ENCODE data around the gene ANGPTL4. TPM values are rescaled to one million over a fixed set of nuclear protein-coding genes. Genes with fewer than 3 reads are reported as not detected.

The ANGPTL4 gene
- total and polyA plus RNA-seq, 7 experiments from 2014 or later, result 1.1 TPM; not detected in 6

- ATAC-seq (no peak), DNase-seq (no peak)
- intact Hi-C loops (cut with micrococcal nuclease), result no loop called here
- peak overlapping the region in 5 of 10 donors; percentile 23 to 67 (median 29) for H3K4me3 Mint-ChIP-seq
- no peaks in the 10 kb centered on the region for H3K4me1 ChIP-seq (ENCODE audit: control insufficient read depth in 2 of 2, insufficient read depth in 2 of 2, low read length in 2 of 2)
- no peak overlapping the region for H3K27ac ChIP-seq (ENCODE audit: low read depth, low read length)
- peaks cover 0 to 5% of the 10 kb centered on the region in 2 donors for H3K27me3 ChIP-seq (ENCODE audit: control insufficient read depth in 2 of 2, insufficient read depth in 2 of 2, low read length in 2 of 2)
- no peaks in the 10 kb centered on the region for H3K9me3 ChIP-seq (ENCODE audit: control insufficient read depth in 2 of 3, low read length in 3 of 3)
- H3K27me3 Mint-ChIP-seq, result peaks cover 10 to 44% (median 20%) of the 10 kb centered on the region in 5 donors
- H3K36me3 Mint-ChIP-seq, result peaks cover 0 to 2% (median 0%) of the 10 kb centered on the region in 5 donors
- no peak overlapping the region for H3K4me3 ChIP-seq (ENCODE audit: low read length)
- H3K9me3 Mint-ChIP-seq, result no peaks in the 10 kb centered on the region
- no peak overlapping the region for H3K27ac Mint-ChIP-seq
- POLR2A ChIA-PET, result interaction anchor here (0.7 kb wide), 1 partner anchor 12 kb away, joined by 3 read pairs; no protein-coding TSS in a partner anchor
- CTCF ChIA-PET, result no interaction called here
- peaks cover 4 to 9% (median 5%) of the 10 kb centered on the region in 7 donors for H3K4me1 Mint-ChIP-seq
- no peaks in the 10 kb centered on the region for H3K36me3 ChIP-seq (ENCODE audit: control insufficient read depth in 2 of 3, insufficient read depth in 3 of 3, low read length in 3 of 3)
These were observed 30.0 kb upstream of the ANGPTL4 start for GRCh38 chr19:8333767-8334457.

DNA sequence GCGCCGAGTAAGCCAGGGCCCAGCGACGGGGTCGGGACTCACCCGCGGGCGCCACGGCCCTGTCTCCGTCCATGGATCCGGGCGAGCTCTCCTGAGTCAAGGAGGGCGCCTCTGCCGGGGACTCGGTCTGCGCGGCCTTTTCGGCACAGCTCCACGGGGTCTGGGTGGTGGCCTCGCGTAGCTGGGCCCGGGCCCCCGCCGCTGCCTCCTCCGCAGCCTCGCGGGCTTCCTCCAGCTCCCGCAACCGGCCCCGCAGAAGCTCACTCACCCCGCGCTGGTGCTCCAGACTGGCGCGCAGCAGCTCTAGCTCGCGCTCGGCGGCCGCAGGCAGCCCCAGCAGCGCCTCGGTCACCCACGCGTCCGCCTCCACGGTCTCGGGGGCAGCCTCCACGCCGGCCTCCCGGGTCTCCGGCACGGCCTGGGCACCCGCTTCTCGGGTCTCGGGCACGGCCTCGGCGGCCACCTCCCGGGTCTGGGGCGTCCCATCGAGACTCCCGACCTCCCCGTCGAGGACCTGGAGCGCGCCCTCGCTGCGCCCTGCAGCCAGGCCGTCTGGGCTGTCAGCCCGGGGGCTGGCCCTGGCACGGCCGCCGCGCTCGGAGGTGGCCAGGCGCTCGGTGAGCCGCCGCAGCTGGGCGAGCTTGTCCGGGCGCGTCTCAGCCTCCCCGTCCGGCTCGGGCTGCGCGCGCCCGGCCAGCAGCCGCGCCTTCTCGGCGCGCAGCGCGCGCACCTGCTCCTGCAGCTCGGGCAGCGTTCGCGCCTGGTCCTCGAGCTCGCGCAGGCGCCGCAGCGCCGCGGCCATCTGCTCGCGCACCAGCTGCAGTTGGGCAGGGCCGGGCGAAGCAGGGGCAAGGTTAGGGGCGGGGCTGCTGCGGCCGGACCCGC, 29.3 kb upstream of the ANGPTL4 start:
- POLR2A ChIA-PET, result interaction anchor here (0.7 kb wide), 1 partner anchor 13 kb away, joined by 3 read pairs; no protein-coding TSS in a partner anchor
- Mint-ChIP-seq H3K9me3 (no peaks in the 10 kb centered on the region), H3K4me1 (peaks cover 3 to 9% (median 4%) of the 10 kb centered on the region in 7 donors), H3K27ac (no peak overlapping the region), H3K4me3 (peak overlapping the region in 3 of 10 donors; percentile 23 to 67 (median 48)), H3K36me3 (peaks cover 0 to 2% (median 0%) of the 10 kb centered on the region in 5 donors), H3K27me3 (peaks cover 10 to 46% (median 20%) of the 10 kb centered on the region in 5 donors)
- intact Hi-C loops (cut with micrococcal nuclease), result no loop called here
- ATAC-seq, result peak; percentile 52
- Histone ChIP-seq H3K4me3 (ENCODE audit: low read length) (no peak overlapping the region), H3K27me3 (ENCODE audit: control insufficient read depth in 2 of 2, insufficient read depth in 2 of 2, low read length in 2 of 2) (peaks cover 0 to 5% of the 10 kb centered on the region in 2 donors), H3K4me1 (ENCODE audit: control insufficient read depth in 2 of 2, insufficient read depth in 2 of 2, low read length in 2 of 2) (no peaks in the 10 kb centered on the region), H3K9me3 (ENCODE audit: control insufficient read depth in 2 of 3, low read length in 3 of 3) (no peaks in the 10 kb centered on the region), H3K36me3 (ENCODE audit: control insufficient read depth in 2 of 3, insufficient read depth in 3 of 3, low read length in 3 of 3) (no peaks in the 10 kb centered on the region), H3K27ac (ENCODE audit: low read depth, low read length) (no peak overlapping the region)
- CTCF ChIA-PET, result no interaction called here
- DNase-seq, result peak in 1 of 9 donors; percentile 67

DNA sequence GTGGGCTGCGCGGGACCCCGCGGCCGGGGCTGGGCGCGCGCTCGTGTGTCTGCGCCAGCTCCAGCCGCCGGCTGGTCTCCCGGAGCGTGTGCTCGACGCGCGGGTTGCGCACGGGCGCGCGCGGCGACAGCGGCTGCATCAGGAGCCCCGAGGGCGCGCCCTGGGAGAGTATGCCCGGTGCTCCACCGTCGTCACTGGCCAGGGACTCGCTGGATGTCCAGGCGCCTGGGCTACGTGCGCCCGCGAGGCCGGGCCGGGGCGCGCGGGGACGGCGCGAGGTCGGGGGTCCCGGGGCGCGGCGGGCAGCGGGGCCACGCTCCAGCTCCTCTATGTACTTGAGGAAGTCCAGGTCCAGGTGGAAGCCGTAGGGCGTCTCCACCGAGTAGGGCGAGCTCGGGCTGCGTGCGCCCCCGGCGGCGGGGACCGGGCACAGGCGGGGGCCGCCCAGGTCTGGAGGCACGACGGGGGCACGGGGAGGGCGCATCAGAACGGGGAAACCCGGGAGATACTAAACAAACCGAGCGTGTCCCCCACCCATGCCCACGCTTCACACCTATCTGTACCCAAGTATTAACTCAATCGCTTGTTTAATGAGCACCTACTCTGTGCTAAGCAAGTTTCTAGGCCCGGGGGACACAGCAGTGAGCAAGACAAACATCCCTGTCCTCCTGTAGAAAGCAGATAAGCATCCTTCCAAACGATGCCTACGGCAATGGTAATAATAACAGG, 28.4 kb upstream of the ANGPTL4 start:
- peaks cover 10 to 48% (median 20%) of the 10 kb centered on the region in 5 donors for H3K27me3 Mint-ChIP-seq
- no peaks in the 10 kb centered on the region for H3K4me1 ChIP-seq (ENCODE audit: control insufficient read depth in 2 of 2, insufficient read depth in 2 of 2, low read length in 2 of 2)
- CTCF ChIA-PET, result interaction anchor here (0.5 kb wide), 1 partner anchor 219 kb away, joined by 3 read pairs; no protein-coding TSS in a partner anchor
- no peaks in the 10 kb centered on the region for H3K9me3 ChIP-seq (ENCODE audit: control insufficient read depth in 2 of 3, low read length in 3 of 3)
- POLR2A ChIA-PET, result interaction anchor here (1.1 kb wide), 1 partner anchor 32 kb away, joined by 4 read pairs; no protein-coding TSS in a partner anchor
- H3K27ac ChIP-seq (ENCODE audit: low read depth, low read length), result no peak overlapping the region
- no peaks in the 10 kb centered on the region for H3K9me3 Mint-ChIP-seq
- ATAC-seq, result peak; percentile 58
- no peak overlapping the region for H3K27ac Mint-ChIP-seq
- no peaks in the 10 kb centered on the region for H3K36me3 Mint-ChIP-seq
- H3K27me3 ChIP-seq (ENCODE audit: control insufficient read depth in 2 of 2, insufficient read depth in 2 of 2, low read length in 2 of 2), result peaks cover 0 to 5% of the 10 kb centered on the region in 2 donors
- intact Hi-C loops (cut with micrococcal nuclease), result no loop called here
- peak in 1 of 9 donors; percentile 46 for DNase-seq
- H3K4me1 Mint-ChIP-seq, result peaks cover 0 to 9% (median 4%) of the 10 kb centered on the region in 7 donors
- H3K36me3 ChIP-seq (ENCODE audit: control insufficient read depth in 2 of 3, insufficient read depth in 3 of 3, low read length in 3 of 3), result no peaks in the 10 kb centered on the region
- H3K4me3 ChIP-seq (ENCODE audit: low read length), result no peak overlapping the region
- H3K4me3 Mint-ChIP-seq, result peak overlapping the region in 9 of 10 donors; percentile 30 to 79 (median 58)

DNA sequence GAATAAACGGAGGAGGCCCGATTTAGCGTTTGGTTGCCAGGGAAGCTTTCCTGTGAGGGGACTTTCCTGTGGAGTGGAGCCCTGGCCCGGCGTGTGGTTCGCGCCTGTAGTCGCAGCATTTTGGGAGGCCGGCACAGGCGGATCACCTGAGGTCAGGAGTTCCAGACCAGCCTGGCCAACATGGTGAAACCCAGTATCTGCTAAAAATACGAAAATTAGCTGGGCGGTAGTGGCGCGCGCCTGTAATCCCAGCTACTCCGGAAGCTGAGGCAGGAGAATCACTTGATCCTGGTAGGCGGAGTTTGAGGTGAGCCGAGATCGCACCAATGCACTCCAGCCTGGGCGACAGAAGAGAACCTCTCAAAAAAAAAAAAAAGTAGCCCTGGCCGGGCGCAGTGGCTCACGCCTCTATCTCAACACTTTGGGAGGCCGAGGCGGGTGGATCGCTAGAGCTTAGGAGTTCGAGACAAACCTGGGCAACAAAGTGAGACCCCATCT, 27.8 kb upstream of the ANGPTL4 start:
- H3K27ac ChIP-seq (ENCODE audit: low read depth, low read length), result no peak overlapping the region
- Mint-ChIP-seq H3K4me3 (peak overlapping the region in 9 of 10 donors; percentile 30 to 79 (median 58)), H3K27me3 (peaks cover 10 to 52% (median 20%) of the 10 kb centered on the region in 5 donors), H3K9me3 (no peaks in the 10 kb centered on the region), H3K36me3 (no peaks in the 10 kb centered on the region), H3K27ac (no peak overlapping the region), H3K4me1 (peaks cover 0 to 9% (median 5%) of the 10 kb centered on the region in 7 donors)
- no peak overlapping the region for H3K4me3 ChIP-seq (ENCODE audit: low read length)
- intact Hi-C loops (cut with micrococcal nuclease), result no loop called here
- no peaks in the 10 kb centered on the region for H3K9me3 ChIP-seq (ENCODE audit: control insufficient read depth in 2 of 3, low read length in 3 of 3)
- DNase-seq (no peak), ATAC-seq (no peak)
- H3K27me3 ChIP-seq (ENCODE audit: control insufficient read depth in 2 of 2, insufficient read depth in 2 of 2, low read length in 2 of 2), result peaks cover 0 to 5% of the 10 kb centered on the region in 2 donors
- no peaks in the 10 kb centered on the region for H3K4me1 ChIP-seq (ENCODE audit: control insufficient read depth in 2 of 2, insufficient read depth in 2 of 2, low read length in 2 of 2)
- CTCF ChIA-PET, result interaction anchor here (0.5 kb wide), 1 partner anchor 218 kb away, joined by 3 read pairs; no protein-coding TSS in a partner anchor
- POLR2A ChIA-PET, result interaction anchor here (1.1 kb wide), 2 partner anchors 12 to 32 kb away, joined by 3 to 4 read pairs; no protein-coding TSS in a partner anchor
- no peaks in the 10 kb centered on the region for H3K36me3 ChIP-seq (ENCODE audit: control insufficient read depth in 2 of 3, insufficient read depth in 3 of 3, low read length in 3 of 3)

- no peaks in the 10 kb centered on the region for H3K9me3 Mint-ChIP-seq
- DNase-seq, result no peak
These were observed 27.3 kb upstream of the ANGPTL4 start for GRCh38 chr19:8336660-8337059.

DNA sequence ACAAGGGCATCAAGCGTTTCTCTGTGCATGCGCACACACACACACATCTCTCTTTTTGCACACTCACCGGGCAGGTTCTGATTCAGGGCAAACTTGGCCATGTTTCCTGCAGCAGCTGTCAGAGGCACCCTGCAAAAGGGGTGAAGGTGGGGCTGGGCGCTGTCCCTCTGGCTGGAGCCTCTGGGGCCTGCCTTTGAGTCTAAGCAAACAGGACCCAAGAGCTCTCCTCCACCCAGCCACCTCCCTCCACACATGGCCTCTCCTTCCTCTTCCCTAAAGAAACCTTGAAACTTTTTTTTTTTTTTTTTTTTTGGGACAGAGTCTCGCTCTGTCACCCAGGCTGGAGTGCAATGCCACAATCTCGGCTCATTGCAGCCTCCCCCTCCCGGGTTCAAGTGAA, 26.2 kb upstream of the ANGPTL4 start:
- H3K27ac Mint-ChIP-seq, result no peak overlapping the region
- no peaks in the 10 kb centered on the region for H3K36me3 Mint-ChIP-seq
- ChIA-PET CTCF (interaction anchor here (0.7 kb wide), 1 partner anchor 29 kb away, joined by 4 read pairs; no protein-coding TSS in a partner anchor), POLR2A (no interaction called here)
- ATAC-seq, result no peak
- no peak for DNase-seq
- intact Hi-C loops (cut with micrococcal nuclease), result no loop called here
- Histone ChIP-seq H3K36me3 (ENCODE audit: control insufficient read depth in 2 of 3, insufficient read depth in 3 of 3, low read length in 3 of 3) (no peaks in the 10 kb centered on the region), H3K4me1 (ENCODE audit: control insufficient read depth in 2 of 2, insufficient read depth in 2 of 2, low read length in 2 of 2) (no peaks in the 10 kb centered on the region), H3K4me3 (ENCODE audit: low read length) (no peak overlapping the region), H3K27me3 (ENCODE audit: control insufficient read depth in 2 of 2, insufficient read depth in 2 of 2, low read length in 2 of 2) (peaks cover 0 to 5% of the 10 kb centered on the region in 2 donors), H3K9me3 (ENCODE audit: control insufficient read depth in 2 of 3, low read length in 3 of 3) (no peaks in the 10 kb centered on the region), H3K27ac (ENCODE audit: low read depth, low read length) (no peak overlapping the region)
- peak overlapping the region in 1 of 10 donors; percentile 9 for H3K4me3 Mint-ChIP-seq
- peaks cover 0 to 9% (median 5%) of the 10 kb centered on the region in 7 donors for H3K4me1 Mint-ChIP-seq
- H3K27me3 Mint-ChIP-seq, result peaks cover 10 to 58% (median 20%) of the 10 kb centered on the region in 5 donors
- no peaks in the 10 kb centered on the region for H3K9me3 Mint-ChIP-seq

More at GRCh38 chr19:8336660-8337059, 27.3 kb upstream of the ANGPTL4 start:
- no peaks in the 10 kb centered on the region for H3K4me1 ChIP-seq (ENCODE audit: control insufficient read depth in 2 of 2, insufficient read depth in 2 of 2, low read length in 2 of 2)
- H3K4me3 ChIP-seq (ENCODE audit: low read length), result no peak overlapping the region
- no peak for ATAC-seq
- H3K9me3 ChIP-seq (ENCODE audit: control insufficient read depth in 2 of 3, low read length in 3 of 3), result no peaks in the 10 kb centered on the region
- no peak overlapping the region for H3K27ac Mint-ChIP-seq
- POLR2A ChIA-PET, result interaction anchor here (1.1 kb wide), 2 partner anchors 13 to 33 kb away, joined by 3 to 4 read pairs; no protein-coding TSS in a partner anchor
- H3K36me3 Mint-ChIP-seq, result no peaks in the 10 kb centered on the region
- CTCF ChIA-PET, result no interaction called here
- peak overlapping the region in 1 of 10 donors; percentile 23 for H3K4me3 Mint-ChIP-seq
- H3K4me1 Mint-ChIP-seq, result peaks cover 0 to 9% (median 5%) of the 10 kb centered on the region in 7 donors
- intact Hi-C loops (cut with micrococcal nuclease), result no loop called here
- H3K27me3 Mint-ChIP-seq, result peaks cover 10 to 55% (median 20%) of the 10 kb centered on the region in 5 donors
- peaks cover 0 to 5% of the 10 kb centered on the region in 2 donors for H3K27me3 ChIP-seq (ENCODE audit: control insufficient read depth in 2 of 2, insufficient read depth in 2 of 2, low read length in 2 of 2)
- H3K36me3 ChIP-seq (ENCODE audit: control insufficient read depth in 2 of 3, insufficient read depth in 3 of 3, low read length in 3 of 3), result no peaks in the 10 kb centered on the region
- H3K27ac ChIP-seq (ENCODE audit: low read depth, low read length), result no peak overlapping the region

All from naive thymus-derived CD4-positive, alpha-beta T cell (primary cell).